Activated naive CD8-positive, alpha-beta T cell treated with anti-CD3 and anti-CD28 coated beads, Interleukin-2, amount 50 U/mL, for 16 hours (primary cell): ENCODE results near the gene SCAI.
"Not testable (repeated sequence)": the region's sequence is repeated elsewhere in the genome, so short reads cannot be mapped to it uniquely, and the experiment has no call there.

Experiments
- DNase-seq: peaks from one replicate; pipeline ENCODE4 v3.0.0-alpha.2; 2020; ENCODE audit warnings: low read depth, low spot score

SCAI gene

GRCh38 chr9:125143377-125144090 is at the start of gene SCAI:
Gene SCAI, minus strand, starts transcription at chr9:125143528. Its CDS starts 91 bp downstream, at chr9:125143437.
- peak; percentile 95 for DNase-seq

- DNase-seq: no peak
Observed at GRCh38 chr9:125190361-125190801, 47.1 kb upstream of the SCAI start.

GRCh38 chr9:125189361-125190289 is 46.3 kb upstream of the SCAI start, which contains the start of gene PPP6C:
Gene PPP6C, minus strand, starts transcription at chr9:125189803. Its CDS starts 85 bp downstream, at chr9:125189718.
- peak; percentile 95 for DNase-seq

GRCh38 chr9:125189011-125189360 is 45.7 kb upstream of the SCAI start:
- DNase-seq: no peak

GRCh38 chr9:125183561-125183960 is 40.2 kb upstream of the SCAI start:
- no peak for DNase-seq

- DNase-seq: no peak
Observed at GRCh38 chr9:125183054-125183453, 39.7 kb upstream of the SCAI start.

- DNase-seq: not testable (repeated sequence)
Observed at GRCh38 chr9:125181756-125182155, 38.4 kb upstream of the SCAI start.

GRCh38 chr9:125180876-125181275 is 37.5 kb upstream of the SCAI start:
- no peak for DNase-seq

GRCh38 chr9:125179776-125180175 is 36.4 kb upstream of the SCAI start:
- DNase-seq: not testable (repeated sequence)

GRCh38 chr9:125177888-125178287 is 34.6 kb upstream of the SCAI start:
- no peak for DNase-seq

- no peak for DNase-seq
Observed at GRCh38 chr9:125176636-125177035, 33.3 kb upstream of the SCAI start.

- no peak for DNase-seq
Observed at GRCh38 chr9:125172031-125172755, 28.9 kb upstream of the SCAI start.

GRCh38 chr9:125169895-125170294 is 26.6 kb upstream of the SCAI start:
- DNase-seq: no peak

- DNase-seq: no peak
Observed at GRCh38 chr9:125166762-125167161, 23.4 kb upstream of the SCAI start.

GRCh38 chr9:125162891-125163290 is 19.6 kb upstream of the SCAI start:
- not testable (repeated sequence) for DNase-seq

GRCh38 chr9:125161284-125161918 is 18.1 kb upstream of the SCAI start:
- no peak for DNase-seq

- no peak for DNase-seq
Observed at GRCh38 chr9:125160750-125161149, 17.4 kb upstream of the SCAI start.

- no peak for DNase-seq
Observed at GRCh38 chr9:125156551-125156950, 13.2 kb upstream of the SCAI start.

- no peak for DNase-seq
Observed at GRCh38 chr9:125153712-125154367, 10.5 kb upstream of the SCAI start.

- no peak for DNase-seq
Observed at GRCh38 chr9:125151730-125152129, 8.4 kb upstream of the SCAI start.
